GM19468 (cell line): Measurements from ENCODE around the gene CPHXL.

ENCODE experiments used
- ATAC-seq: cut with Tn5 transposase; IDR thresholded peaks from one replicate; pipeline ENCODE4 v1.9.1; 2021; ENCODE audit warnings: mild to moderate bottlenecking, moderate library complexity, moderate number of reproducible peaks; ENCODE audit not compliant: unreplicated experiment; ENCODE audit errors: extremely low read depth

The CPHXL gene

GRCh38 chr16:75703306-75703705 is 23.0 kb downstream of the CPHXL start:
- no peak for ATAC-seq

- no peak for ATAC-seq
These were observed 24.0 kb downstream of the CPHXL start for GRCh38 chr16:75702242-75702641.

- ATAC-seq = no peak
These were observed 24.9 kb downstream of the CPHXL start, which contains the start of gene DUXB for GRCh38 chr16:75701361-75701760. TSS of gene DUXB (minus strand) at chr16:75701461. CDS start at chr16:75701418, 43 bp downstream.

GRCh38 chr16:75697571-75697970 is 28.7 kb downstream of the CPHXL start:
- no peak for ATAC-seq

- no peak for ATAC-seq
These were observed 30.6 kb downstream of the CPHXL start for GRCh38 chr16:75695708-75696107.

GRCh38 chr16:75687361-75687760 is 38.9 kb downstream of the CPHXL start:
- ATAC-seq = no peak

- no peak for ATAC-seq
These were observed 44.0 kb downstream of the CPHXL start for GRCh38 chr16:75682308-75682707.

- no peak for ATAC-seq
These were observed 46.9 kb downstream of the CPHXL start for GRCh38 chr16:75679366-75679765.

GRCh38 chr16:75676909-75677308 is 49.4 kb downstream of the CPHXL start, which contains the start of gene CPHXL2:
TSS of gene CPHXL2 (minus strand) at chr16:75677009. CDS start at chr16:75676999, 10 bp downstream.
- no peak for ATAC-seq

- no peak for ATAC-seq
These were observed 58.8 kb downstream of the CPHXL start for GRCh38 chr16:75667503-75667902.
